KOPT-K1 (cell line): ENCODE data around the gene PPAN.

ENCODE experiments used
- H3K27ac ChIP-seq: fragments of 200-600 bp; sonication (generic); 2 replicates; pipeline ENCODE4 v1.5.1; 2016; ENCODE audit warnings: antibody characterized with exemption, mild to moderate bottlenecking, low read depth, low read length; ENCODE audit not compliant: poor library complexity, severe bottlenecking
- H3K36me3 ChIP-seq: fragments of 200-600 bp; sonication (generic); 2 replicates; pipeline ENCODE4 v1.5.1; 2017; ENCODE audit warnings: antibody characterized with exemption, mild to moderate bottlenecking, low read length, moderate library complexity; ENCODE audit not compliant: insufficient read depth
- H3K9me3 ChIP-seq: fragments of 200-600 bp; sonication (generic); 2 replicates; pipeline ENCODE4 v1.5.1; 2017; ENCODE audit warnings: antibody characterized with exemption, low read length, mild to moderate bottlenecking; ENCODE audit not compliant: insufficient read depth, poor library complexity, severe bottlenecking

The PPAN gene

DNA sequence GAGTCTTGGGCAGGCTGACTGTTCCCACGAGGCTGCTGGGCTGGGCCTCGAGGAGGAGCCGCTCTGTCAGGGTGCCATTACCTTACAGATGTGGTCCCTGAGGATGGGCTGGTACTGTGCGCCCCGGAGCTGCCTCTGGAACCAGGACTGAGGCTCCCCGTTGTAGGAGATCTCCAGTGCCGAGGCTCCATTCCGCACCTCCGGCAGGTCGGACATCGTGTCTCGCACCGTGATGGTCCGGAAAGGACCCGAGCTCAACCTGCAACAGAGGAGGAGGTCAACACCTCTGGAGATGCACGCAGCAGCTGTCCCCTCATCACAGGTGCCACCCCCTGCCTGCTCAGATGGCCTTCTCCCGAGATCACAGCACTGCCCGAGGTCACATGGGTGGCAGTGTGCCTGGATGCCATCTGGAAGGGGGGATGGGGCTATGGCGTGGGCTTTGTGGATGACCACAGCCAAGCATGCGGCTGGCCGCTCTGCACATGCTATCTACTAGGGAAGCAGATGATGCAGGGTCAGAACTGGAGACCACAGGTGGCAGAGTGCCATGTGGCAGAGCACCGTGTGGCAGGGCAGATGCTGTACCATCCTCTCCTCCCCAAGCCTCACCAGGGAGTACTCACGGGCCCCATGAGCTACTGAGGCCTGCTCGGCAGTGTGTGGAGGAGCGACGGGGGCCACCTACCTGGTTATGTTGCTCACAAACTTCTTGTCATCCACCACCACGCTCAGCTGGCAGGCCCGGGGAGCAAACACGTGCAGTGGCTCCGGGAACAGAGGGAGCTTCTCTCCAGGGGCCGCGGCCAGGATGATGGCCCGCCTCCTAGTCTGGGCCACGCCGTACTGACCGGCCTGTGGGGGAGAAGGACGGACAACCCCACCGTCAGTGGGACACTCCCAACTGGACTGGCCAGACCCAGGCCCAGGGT, 31.9 kb downstream of the PPAN start:
- Histone ChIP-seq H3K9me3 (no peaks in the 10 kb centered on the region), H3K27ac (no peak overlapping the region), H3K36me3 (peaks cover 100% of the 10 kb centered on the region)

DNA sequence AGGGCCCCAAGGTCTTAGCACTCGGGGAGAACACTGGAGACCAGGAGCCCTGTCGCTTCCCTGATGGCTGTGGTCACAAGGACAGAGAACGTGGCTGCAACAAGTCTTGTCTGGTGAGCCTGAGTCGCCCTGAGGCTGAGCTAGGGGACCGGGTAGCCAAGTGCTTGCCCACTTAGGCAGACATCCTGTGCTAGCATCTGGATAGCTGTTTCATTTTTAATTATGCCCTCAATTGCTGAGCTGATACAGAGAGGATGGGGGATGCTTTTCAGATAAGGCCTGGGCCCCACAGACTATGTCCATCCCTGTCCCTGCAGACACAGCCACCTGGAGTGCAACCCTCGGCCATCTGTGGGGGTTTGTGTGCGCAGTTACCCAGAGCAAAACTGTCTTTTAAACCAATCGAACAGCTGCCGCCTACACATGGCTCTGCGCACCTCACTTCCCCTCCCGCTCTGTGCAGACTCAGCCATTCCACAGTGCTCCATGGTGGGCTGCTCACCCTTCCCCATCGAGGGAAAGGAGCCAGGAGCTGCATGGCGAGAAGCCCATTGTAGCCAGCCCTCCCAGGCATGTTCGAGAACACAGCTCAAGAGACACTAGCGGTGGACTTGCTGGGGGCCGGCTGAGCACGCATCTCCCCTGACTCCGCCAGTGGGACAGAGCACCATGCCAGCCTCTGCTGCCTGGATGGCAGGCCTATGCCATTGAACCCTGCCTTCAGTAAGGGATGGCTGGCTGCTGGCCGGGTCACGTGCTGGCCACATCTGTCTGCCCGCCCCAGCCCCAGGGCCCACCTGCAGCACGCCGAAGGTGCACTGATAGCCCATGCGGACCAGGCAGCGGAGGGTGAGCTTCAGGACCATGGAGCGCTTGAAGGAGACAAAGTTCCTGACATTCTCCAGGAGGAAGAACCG, 33.0 kb downstream of the PPAN start:
- Histone ChIP-seq H3K27ac (no peak overlapping the region), H3K9me3 (no peaks in the 10 kb centered on the region), H3K36me3 (peaks cover 100% of the 10 kb centered on the region)

DNA sequence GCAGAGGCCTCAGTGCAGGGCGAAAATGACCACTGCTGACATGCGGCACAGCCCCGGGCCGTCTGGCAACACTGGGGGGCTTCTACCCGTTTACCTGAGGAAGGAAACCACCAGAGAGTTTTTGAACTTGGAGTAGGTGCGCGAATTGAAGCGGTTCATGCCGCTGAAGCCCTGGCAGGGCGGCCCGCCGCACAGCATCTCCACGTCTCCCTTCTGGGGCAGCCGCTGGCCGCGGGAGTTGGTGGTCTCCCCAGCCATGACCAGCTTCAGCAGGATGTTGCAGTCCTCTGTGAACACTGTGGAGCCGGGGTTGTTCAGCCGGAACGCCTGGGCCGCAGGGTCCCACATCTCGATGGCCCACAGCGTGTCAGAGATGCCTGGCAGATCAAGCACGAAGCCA, 33.8 kb downstream of the PPAN start:
- H3K36me3 ChIP-seq = peaks cover 100% of the 10 kb centered on the region
- no peak overlapping the region for H3K27ac ChIP-seq
- H3K9me3 ChIP-seq = no peaks in the 10 kb centered on the region

DNA sequence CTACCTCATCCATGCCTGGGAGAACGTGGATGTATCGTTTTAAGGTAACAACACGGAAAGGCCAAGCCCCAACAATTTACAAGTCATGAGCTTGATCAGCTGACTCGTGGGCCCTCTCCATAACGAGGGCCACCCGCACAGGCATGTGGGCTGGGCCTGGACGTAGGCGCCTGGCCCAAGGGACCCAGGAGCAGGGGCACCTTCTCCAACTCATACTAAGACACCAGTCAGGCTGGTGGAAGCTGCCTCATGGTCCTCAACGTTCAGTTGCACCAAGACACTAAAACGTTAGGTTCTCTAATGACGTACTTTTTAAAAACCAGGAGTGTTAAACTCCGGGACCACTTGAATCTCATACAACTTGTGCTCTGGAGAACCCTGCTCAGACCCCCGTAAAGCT, 35.3 kb downstream of the PPAN start:
- peaks cover 100% of the 10 kb centered on the region for H3K36me3 ChIP-seq
- H3K27ac ChIP-seq = no peak overlapping the region
- no peaks in the 10 kb centered on the region for H3K9me3 ChIP-seq

DNA sequence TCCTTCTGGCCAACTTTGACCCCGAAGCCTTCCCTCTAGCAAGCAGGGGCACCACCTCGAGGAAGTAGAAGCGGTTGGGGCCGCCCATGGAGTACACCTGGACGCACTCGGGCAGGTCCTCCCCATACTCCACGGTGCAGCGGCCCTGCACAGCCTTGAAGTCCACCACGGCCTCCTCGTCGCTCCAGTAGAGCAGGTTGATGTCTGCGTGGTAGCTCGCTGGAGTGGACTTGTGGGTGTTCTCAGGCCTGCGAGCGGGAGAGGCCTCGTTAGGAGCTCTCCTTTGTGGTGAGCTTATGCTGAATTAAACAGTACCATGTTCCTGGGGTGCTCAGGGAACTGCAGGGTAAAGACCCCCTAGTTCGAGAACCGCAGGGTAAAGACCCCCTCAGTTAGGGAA, 35.8 kb downstream of the PPAN start:
- Histone ChIP-seq H3K36me3 (peaks cover 100% of the 10 kb centered on the region), H3K27ac (no peak overlapping the region)

GRCh38 chr19:10142701-10143375, 36.7 kb downstream of the PPAN start:
- Histone ChIP-seq H3K27ac (no peak overlapping the region), H3K9me3 (no peaks in the 10 kb centered on the region), H3K36me3 (peaks cover 100% of the 10 kb centered on the region)

More for the DNA sequence above, 35.8 kb downstream of the PPAN start:
- H3K9me3 ChIP-seq = no peaks in the 10 kb centered on the region

DNA sequence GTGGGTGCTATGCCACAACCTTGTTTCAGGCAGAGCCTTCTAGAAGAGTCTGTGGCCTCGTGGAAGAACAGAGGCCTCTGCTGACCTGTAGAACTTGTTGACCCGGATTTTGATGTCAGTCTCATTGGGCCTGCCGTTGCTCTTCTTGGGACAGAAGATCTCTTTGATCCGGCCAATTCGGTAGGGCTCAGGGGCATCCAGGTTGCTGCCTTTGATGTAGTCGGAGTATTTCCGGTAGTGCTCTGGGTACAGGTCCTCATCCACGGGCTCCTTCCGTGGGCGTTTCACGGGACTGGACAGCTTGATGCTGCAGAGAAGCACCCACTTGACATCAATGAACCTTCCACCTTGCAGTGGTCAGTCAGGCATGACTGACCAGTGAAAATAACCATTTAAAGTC, 37.5 kb downstream of the PPAN start:
- peaks cover 99% of the 10 kb centered on the region for H3K36me3 ChIP-seq
- H3K9me3 ChIP-seq = no peaks in the 10 kb centered on the region
- H3K27ac ChIP-seq = no peak overlapping the region

DNA sequence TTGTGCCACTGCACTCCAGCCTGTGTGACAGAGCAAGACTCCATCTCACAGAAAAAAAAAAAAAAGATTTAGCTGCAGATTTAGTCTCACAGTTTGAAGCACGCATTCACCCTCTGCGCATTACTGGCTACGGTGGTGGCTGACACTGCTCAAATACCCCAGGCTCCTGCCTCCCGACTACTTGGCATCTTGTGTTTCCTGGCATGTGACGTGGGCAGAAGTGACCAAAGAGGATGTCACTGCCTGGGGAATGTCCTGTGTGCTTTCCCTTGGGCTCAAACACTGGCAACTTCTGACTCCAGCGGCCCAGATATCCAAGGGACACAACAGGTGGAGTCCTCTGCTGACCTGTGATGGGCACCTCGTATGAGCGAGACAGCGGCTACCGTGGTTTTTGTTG, 38.2 kb downstream of the PPAN start:
- Histone ChIP-seq H3K9me3 (no peaks in the 10 kb centered on the region), H3K36me3 (peaks cover 99% of the 10 kb centered on the region), H3K27ac (no peak overlapping the region)

GRCh38 chr19:10145031-10145430, 38.9 kb downstream of the PPAN start:
- Histone ChIP-seq H3K27ac (no peak overlapping the region), H3K36me3 (peaks cover 99% of the 10 kb centered on the region), H3K9me3 (no peaks in the 10 kb centered on the region)

GRCh38 chr19:10146142-10146541, 40.0 kb downstream of the PPAN start:
- no peaks in the 10 kb centered on the region for H3K9me3 ChIP-seq
- H3K36me3 ChIP-seq = peaks cover 99% of the 10 kb centered on the region
- no peak overlapping the region for H3K27ac ChIP-seq

- Histone ChIP-seq H3K9me3 (no peaks in the 10 kb centered on the region), H3K27ac (no peak overlapping the region), H3K36me3 (peaks cover 99% of the 10 kb centered on the region)
Observed at GRCh38 chr19:10149427-10149826, 43.3 kb downstream of the PPAN start.

- Histone ChIP-seq H3K27ac (no peak overlapping the region), H3K36me3 (peaks cover 99% of the 10 kb centered on the region), H3K9me3 (no peaks in the 10 kb centered on the region)
Observed at GRCh38 chr19:10151521-10151920, 45.4 kb downstream of the PPAN start.

GRCh38 chr19:10152100-10152499, 45.9 kb downstream of the PPAN start:
- Histone ChIP-seq H3K36me3 (peaks cover 99% of the 10 kb centered on the region), H3K9me3 (no peaks in the 10 kb centered on the region), H3K27ac (no peak overlapping the region)

DNA sequence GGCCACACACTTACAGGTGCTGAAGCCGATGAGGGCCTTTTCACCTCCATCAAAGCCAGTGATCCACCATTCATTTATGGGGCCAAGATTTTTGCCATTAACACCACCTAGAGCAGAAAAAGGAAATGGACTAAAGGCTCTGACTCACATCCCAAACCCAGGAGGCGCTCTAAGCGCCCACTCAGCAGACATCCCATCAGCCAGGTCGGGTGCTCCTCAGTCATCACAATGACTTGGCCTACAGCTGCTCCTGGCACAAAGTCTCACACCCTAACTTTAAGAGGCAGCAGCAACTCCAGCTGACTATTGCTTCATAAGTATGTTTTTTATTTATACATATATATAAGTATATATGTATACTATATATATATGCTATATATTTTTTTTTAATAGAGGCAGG, 49.7 kb downstream of the PPAN start:
- peaks cover 100% of the 10 kb centered on the region for H3K36me3 ChIP-seq
- no peak overlapping the region for H3K27ac ChIP-seq
- no peaks in the 10 kb centered on the region for H3K9me3 ChIP-seq

DNA sequence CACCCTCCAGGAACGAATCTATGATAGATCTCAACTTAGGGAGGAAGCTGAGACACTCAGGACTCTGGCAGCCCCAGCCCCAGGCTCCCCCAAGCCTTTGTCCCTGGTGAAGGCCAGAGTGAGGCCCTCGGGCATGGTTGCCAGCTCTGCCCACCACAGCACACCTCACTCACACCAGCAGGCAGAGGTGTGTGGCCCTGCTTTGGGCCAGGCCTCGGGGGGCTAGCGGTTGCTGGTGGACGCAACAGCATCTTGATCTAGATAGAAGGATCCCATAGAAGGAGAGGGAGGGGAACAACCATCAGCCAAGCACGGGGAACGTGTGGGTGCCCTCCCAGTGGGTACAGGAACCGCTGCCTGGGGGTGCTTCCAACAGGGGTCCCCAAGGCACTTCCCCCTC, 51.9 kb downstream of the PPAN start:
- H3K27ac ChIP-seq = no peak overlapping the region
- H3K36me3 ChIP-seq = peaks cover 100% of the 10 kb centered on the region
- no peaks in the 10 kb centered on the region for H3K9me3 ChIP-seq
